OCI-LY7 (cell line): ENCODE data around the gene FBN3.
"Not testable (repeated sequence)": the region's sequence is repeated elsewhere in the genome, so short reads cannot be mapped to it uniquely, and the experiment has no call there.

ENCODE experiments used
- EZH2phosphoT487 ChIP-seq: fragments of 200-600 bp; sonication (generic); IDR thresholded peaks from 2 replicates; pipeline ENCODE4 v1.6.1; 2018; ENCODE audit warnings: low read depth, borderline replicate concordance, mild to moderate bottlenecking, mixed run types, antibody characterized with exemption, low read length, moderate library complexity, mixed read lengths
- TF ChIP-seq, protein P1 (sequence below): fragments of 200-600 bp; sonication (generic); conservative IDR thresholded peaks from 2 replicates; pipeline ENCODE4 v1.5.1; 2014; ENCODE audit warnings: mild to moderate bottlenecking, antibody characterized with exemption, low read length, moderate library complexity, mixed read lengths

DNA sequence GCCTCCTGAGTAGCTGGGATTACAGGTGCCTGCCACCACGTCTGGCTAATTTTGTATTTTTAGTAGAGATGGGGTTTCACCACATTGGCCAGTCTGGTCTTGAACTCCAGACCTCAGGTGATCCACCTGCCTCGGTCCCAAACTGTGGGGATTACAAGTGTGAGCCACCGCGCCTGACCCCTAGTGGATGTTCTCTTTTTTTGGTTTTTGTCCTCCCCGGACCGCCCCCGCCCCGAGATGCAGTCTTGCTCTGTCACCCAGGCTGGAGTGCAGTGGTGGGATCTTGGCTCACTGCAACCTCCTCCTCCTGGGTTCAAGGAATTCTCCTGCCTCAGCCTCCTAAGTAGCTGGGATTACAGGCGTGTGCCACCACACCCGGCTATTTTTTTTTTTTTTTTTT, 4.6 kb upstream of the FBN3 start:
- TF ChIP-seq, protein P1, sequence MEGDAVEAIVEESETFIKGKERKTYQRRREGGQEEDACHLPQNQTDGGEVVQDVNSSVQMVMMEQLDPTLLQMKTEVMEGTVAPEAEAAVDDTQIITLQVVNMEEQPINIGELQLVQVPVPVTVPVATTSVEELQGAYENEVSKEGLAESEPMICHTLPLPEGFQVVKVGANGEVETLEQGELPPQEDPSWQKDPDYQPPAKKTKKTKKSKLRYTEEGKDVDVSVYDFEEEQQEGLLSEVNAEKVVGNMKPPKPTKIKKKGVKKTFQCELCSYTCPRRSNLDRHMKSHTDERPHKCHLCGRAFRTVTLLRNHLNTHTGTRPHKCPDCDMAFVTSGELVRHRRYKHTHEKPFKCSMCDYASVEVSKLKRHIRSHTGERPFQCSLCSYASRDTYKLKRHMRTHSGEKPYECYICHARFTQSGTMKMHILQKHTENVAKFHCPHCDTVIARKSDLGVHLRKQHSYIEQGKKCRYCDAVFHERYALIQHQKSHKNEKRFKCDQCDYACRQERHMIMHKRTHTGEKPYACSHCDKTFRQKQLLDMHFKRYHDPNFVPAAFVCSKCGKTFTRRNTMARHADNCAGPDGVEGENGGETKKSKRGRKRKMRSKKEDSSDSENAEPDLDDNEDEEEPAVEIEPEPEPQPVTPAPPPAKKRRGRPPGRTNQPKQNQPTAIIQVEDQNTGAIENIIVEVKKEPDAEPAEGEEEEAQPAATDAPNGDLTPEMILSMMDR = peak; percentile 64
- TF ChIP-seq EZH2phosphoT487 = not testable (repeated sequence)
